Stimulated activated CD8-positive, alpha-beta memory T cell treated with anti-CD3 and anti-CD28 coated beads, Interleukin-12 subunit alpha, Interleukin-12 subunit beta, amount 100 ng/mL, for 24 hours (primary cell): ENCODE results near the gene MAPT.
"Not testable (repeated sequence)": the region's sequence is repeated elsewhere in the genome, so short reads cannot be mapped to it uniquely, and the experiment has no call there.

Experiments
- DNase-seq: peaks from one replicate; pipeline ENCODE4 v3.0.0-alpha.2; 2020; ENCODE audit errors: extremely low read depth

Gene MAPT

GRCh38 chr17:46009681-46010596 lies 115.6 kb downstream of the MAPT start:
- DNase-seq = no peak

- DNase-seq = no peak
Observed at GRCh38 chr17:46010597-46011186, 116.3 kb downstream of the MAPT start.

- DNase-seq = no peak
Observed at GRCh38 chr17:46011711-46012505, 117.6 kb downstream of the MAPT start.

- no peak for DNase-seq
Observed at GRCh38 chr17:46012506-46013079, 118.2 kb downstream of the MAPT start.

GRCh38 chr17:46013127-46013501 lies 118.8 kb downstream of the MAPT start:
- no peak for DNase-seq

- no peak for DNase-seq
Observed at GRCh38 chr17:46013502-46014165, 119.3 kb downstream of the MAPT start.

- not testable (repeated sequence) for DNase-seq
Observed at GRCh38 chr17:46019408-46019925, 125.1 kb downstream of the MAPT start.

GRCh38 chr17:46020023-46020761 lies 125.8 kb downstream of the MAPT start:
- DNase-seq = no peak

GRCh38 chr17:46020998-46021397 lies 126.6 kb downstream of the MAPT start:
- DNase-seq = no peak

GRCh38 chr17:46023366-46023765 lies 129.0 kb downstream of the MAPT start:
- DNase-seq = not testable (repeated sequence)

GRCh38 chr17:46023783-46024388 lies 129.5 kb downstream of the MAPT start:
- no peak for DNase-seq

- DNase-seq = no peak
Observed at GRCh38 chr17:46024590-46024989, 130.2 kb downstream of the MAPT start.

- no peak for DNase-seq
Observed at GRCh38 chr17:46025060-46025459, 130.7 kb downstream of the MAPT start.

- DNase-seq = no peak
Observed at GRCh38 chr17:46025510-46026165, 131.3 kb downstream of the MAPT start.

GRCh38 chr17:46026166-46027047 lies 132.1 kb downstream of the MAPT start:
- no peak for DNase-seq

GRCh38 chr17:46027048-46027975 lies 133.0 kb downstream of the MAPT start:
- DNase-seq = no peak

- no peak for DNase-seq
Observed at GRCh38 chr17:46027976-46028325, 133.6 kb downstream of the MAPT start.

GRCh38 chr17:46028374-46028773 lies 134.0 kb downstream of the MAPT start:
- no peak for DNase-seq
